GM23338 (cell line): ENCODE data around the gene KRTAP2-2. TPM values are rescaled to one million over a fixed set of nuclear protein-coding genes. Genes with fewer than 3 reads are reported as not detected.

Experiments used
- ATAC-seq: fragments of 200-7000 bp; cut with Tn5 transposase; 3 replicates; pipeline ENCODE4 v1.9.1; 2020
- DNase-seq: peaks from one replicate; pipeline ENCODE4 v3.0.0-alpha.2; 2015; ENCODE audit warnings: low spot score
- H2AFZ ChIP-seq: fragments of 200-600 bp; sonication (generic); 2 replicates; pipeline ENCODE4 v1.8.0; 2016; ENCODE audit warnings: antibody characterized with exemption, mild to moderate bottlenecking, moderate library complexity
- H3F3A ChIP-seq: fragments of 200-600 bp; sonication (generic); replicated peaks from 2 replicates; pipeline ENCODE4 v1.8.0; 2017; ENCODE audit warnings: antibody characterized with exemption, mixed run types, low read depth
- H3K27ac ChIP-seq: fragments of 200-600 bp; sonication (generic); 2 replicates; pipeline ENCODE4 v1.6.1; 2016; ENCODE audit warnings: low read depth
- H3K27me3 ChIP-seq: fragments of 200-600 bp; sonication (generic); 2 replicates; pipeline ENCODE4 v1.8.0; 2016; ENCODE audit warnings: mild to moderate bottlenecking, mixed run types, moderate library complexity; ENCODE audit not compliant: insufficient read depth
- H3K36me3 ChIP-seq: fragments of 200-600 bp; sonication (generic); 2 replicates; pipeline ENCODE4 v1.8.0; 2016; ENCODE audit warnings: mild to moderate bottlenecking; ENCODE audit not compliant: insufficient read depth
- H3K4me1 ChIP-seq: fragments of 200-600 bp; sonication (generic); 2 replicates; pipeline ENCODE4 v1.8.0; 2016; ENCODE audit warnings: mild to moderate bottlenecking, moderate library complexity; ENCODE audit not compliant: insufficient read depth
- H3K4me2 ChIP-seq: fragments of 200-600 bp; sonication (generic); 2 replicates; pipeline ENCODE4 v1.7.1; 2017; ENCODE audit warnings: mixed run types
- H3K4me3 ChIP-seq: fragments of 200-600 bp; sonication (generic); 2 replicates; pipeline ENCODE4 v1.6.1; 2016; ENCODE audit warnings: mixed run types
- H3K79me2 ChIP-seq: fragments of 200-600 bp; sonication (generic); replicated peaks from 2 replicates; pipeline ENCODE4 v1.8.0; 2017; ENCODE audit warnings: mild to moderate bottlenecking; ENCODE audit not compliant: insufficient read depth
- H3K9me2 ChIP-seq: fragments of 200-600 bp; sonication (generic); 2 replicates; pipeline ENCODE4 v1.8.0; 2017; ENCODE audit not compliant: insufficient read depth
- H4K20me1 ChIP-seq: fragments of 200-600 bp; sonication (generic); replicated peaks from 2 replicates; pipeline ENCODE4 v1.8.0; 2017; ENCODE audit warnings: mild to moderate bottlenecking; ENCODE audit not compliant: insufficient read depth
- H3K27ac Mint-ChIP-seq: 2 replicates; pipeline ENCODE4 v1.8.0; 2020; ENCODE audit warnings: inconsistent platforms, mild to moderate bottlenecking, moderate library complexity, mixed read lengths
- H3K27me3 Mint-ChIP-seq: 3 replicates; pipeline ENCODE4 v1.8.0; 2022; ENCODE audit warnings: low read depth, mild to moderate bottlenecking, moderate library complexity, mixed read lengths, inconsistent platforms; ENCODE audit not compliant: insufficient read depth, poor library complexity
- H3K36me3 Mint-ChIP-seq: 3 replicates; pipeline ENCODE4 v1.8.0; 2021; ENCODE audit warnings: low read depth, mild to moderate bottlenecking, inconsistent platforms, moderate library complexity, mixed read lengths
- H3K4me1 Mint-ChIP-seq: 3 replicates; pipeline ENCODE4 v1.8.0; 2020; ENCODE audit warnings: mild to moderate bottlenecking, inconsistent platforms, mixed read lengths
- H3K4me3 Mint-ChIP-seq: 3 replicates; pipeline ENCODE4 v1.8.0; 2021; ENCODE audit warnings: moderate library complexity, mild to moderate bottlenecking, inconsistent platforms, mixed read lengths
- H3K9me3 Mint-ChIP-seq: 3 replicates; pipeline ENCODE4 v1.8.0; 2020; ENCODE audit warnings: moderate library complexity, mild to moderate bottlenecking, inconsistent platforms, mixed read lengths
- CREB1 ChIP-seq: fragments of 250-450 bp; sonication (Bioruptor Pico); IDR thresholded peaks from 2 replicates; pipeline ENCODE4 v1.5.0; 2020; ENCODE audit warnings: low read depth, mild to moderate bottlenecking, moderate library complexity
- EZH2 ChIP-seq: fragments of 200-600 bp; sonication (generic); IDR thresholded peaks from one replicate; pipeline ENCODE4 v1.8.0; 2017; ENCODE audit warnings: antibody characterized with exemption, mild to moderate bottlenecking, low read depth; ENCODE audit not compliant: unreplicated experiment
- JUNB ChIP-seq: IDR thresholded peaks from one replicate; pipeline ENCODE4 v1.6.1; 2016; ENCODE audit warnings: antibody characterized with exemption; ENCODE audit not compliant: unreplicated experiment
- NANOG ChIP-seq: IDR thresholded peaks from 2 replicates; pipeline ENCODE4 v1.6.1; 2016; ENCODE audit warnings: antibody characterized with exemption, borderline replicate concordance
- POLR2AphosphoS5 ChIP-seq: IDR thresholded peaks from 2 replicates; pipeline ENCODE4 v1.6.1; 2016; ENCODE audit warnings: antibody characterized with exemption, low read depth
- STAT1 ChIP-seq: IDR thresholded peaks from one replicate; pipeline ENCODE4 v1.6.1; 2016; ENCODE audit warnings: antibody characterized with exemption; ENCODE audit not compliant: unreplicated experiment
- ZNF114 ChIP-seq: fragments of 250-450 bp; sonication (Bioruptor Pico); IDR thresholded peaks from 2 replicates; pipeline ENCODE4 v1.5.0; 2020; ENCODE audit warnings: mild to moderate bottlenecking, moderate library complexity
- ZNF331 ChIP-seq: fragments of 250-450 bp; sonication (Bioruptor Pico); IDR thresholded peaks from 2 replicates; pipeline ENCODE4 v1.5.0; 2020; ENCODE audit warnings: low read depth, mild to moderate bottlenecking, moderate library complexity
- polyA plus RNA-seq: library from polyadenylated mRNA; unstranded; fragments of >200 nt; fragmentation: Nextera tagmentation; extraction: Ambion mirVana; gene quantifications from 2 replicates; pipeline ENCODE4 v1.2.1, GENCODE V29; 2016
- total RNA-seq: library from RNA; depleted of rRNA; stranded (reverse); fragments of >200 nt; shearing (Covaris generic); gene quantifications from 2 replicates; pipeline ENCODE4 v1.2.3, GENCODE V29; 2014
- TF ChIP-seq, protein P1 (sequence below): fragments of 250-450 bp; sonication (Bioruptor Pico); IDR thresholded peaks from 2 replicates; pipeline ENCODE4 v1.5.0; 2020; ENCODE audit warnings: mild to moderate bottlenecking, moderate library complexity
- TF ChIP-seq, protein P2 (sequence below): IDR thresholded peaks from one replicate; pipeline ENCODE4 v1.6.1; 2018; ENCODE audit warnings: antibody characterized with exemption; ENCODE audit not compliant: unreplicated experiment
- TF ChIP-seq, protein P3 (sequence below): IDR thresholded peaks from 2 replicates; pipeline ENCODE4 v1.6.1; 2016; ENCODE audit warnings: antibody characterized with exemption

Gene KRTAP2-2
- total and polyA plus RNA-seq, 2 experiments from 2014 or later = not detected

DNA sequence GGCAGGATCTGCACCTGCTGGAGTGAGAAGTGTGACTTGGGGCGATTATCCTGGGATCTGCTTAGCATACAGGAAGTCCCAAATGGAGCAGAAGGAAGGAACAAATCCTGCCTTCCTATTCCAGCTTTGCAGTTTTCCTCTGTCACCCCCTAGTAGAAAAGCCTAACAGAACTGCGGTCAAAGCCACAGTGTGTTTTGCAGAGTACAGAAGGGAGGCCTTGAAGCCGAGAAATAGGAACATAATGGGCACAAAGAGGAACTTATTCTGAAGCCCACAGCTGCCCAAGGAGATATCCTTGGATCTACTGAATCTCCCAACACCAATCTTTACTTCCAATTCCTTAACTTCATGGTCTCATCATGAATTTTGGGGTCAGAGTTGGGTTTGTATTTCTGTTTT is 36.5 kb downstream of the KRTAP2-2 start:
- Mint-ChIP-seq H3K27me3 (no peaks in the 10 kb centered on the region), H3K9me3 (no peaks in the 10 kb centered on the region), H3K4me3 (no peak overlapping the region), H3K36me3 (no peaks in the 10 kb centered on the region), H3K27ac (peak overlapping the region; percentile 32; the same call in 1 of the 2 replicates), H3K4me1 (no peaks in the 10 kb centered on the region)
- Histone ChIP-seq H3K4me3 (no peak overlapping the region), H3K27me3 (no peaks in the 10 kb centered on the region), H3K79me2 (no peaks in the 10 kb centered on the region), H4K20me1 (no peaks in the 10 kb centered on the region), H3K9me2 (no peaks in the 10 kb centered on the region), H3K4me2 (no peak overlapping the region), H3F3A (no peaks in the 10 kb centered on the region), H3K36me3 (no peaks in the 10 kb centered on the region), H3K4me1 (no peaks in the 10 kb centered on the region), H3K27ac (no peak overlapping the region), H2AFZ (peak overlapping the region; percentile 52; the same call in 1 of the 2 replicates)
- DNase-seq (no peak), ATAC-seq (no peak)
- TF ChIP-seq ZNF114 (CRISPR knock-in tag) = no peak
- TF ChIP-seq ZNF331 (CRISPR knock-in tag) = no peak
- TF ChIP-seq, protein P1, sequence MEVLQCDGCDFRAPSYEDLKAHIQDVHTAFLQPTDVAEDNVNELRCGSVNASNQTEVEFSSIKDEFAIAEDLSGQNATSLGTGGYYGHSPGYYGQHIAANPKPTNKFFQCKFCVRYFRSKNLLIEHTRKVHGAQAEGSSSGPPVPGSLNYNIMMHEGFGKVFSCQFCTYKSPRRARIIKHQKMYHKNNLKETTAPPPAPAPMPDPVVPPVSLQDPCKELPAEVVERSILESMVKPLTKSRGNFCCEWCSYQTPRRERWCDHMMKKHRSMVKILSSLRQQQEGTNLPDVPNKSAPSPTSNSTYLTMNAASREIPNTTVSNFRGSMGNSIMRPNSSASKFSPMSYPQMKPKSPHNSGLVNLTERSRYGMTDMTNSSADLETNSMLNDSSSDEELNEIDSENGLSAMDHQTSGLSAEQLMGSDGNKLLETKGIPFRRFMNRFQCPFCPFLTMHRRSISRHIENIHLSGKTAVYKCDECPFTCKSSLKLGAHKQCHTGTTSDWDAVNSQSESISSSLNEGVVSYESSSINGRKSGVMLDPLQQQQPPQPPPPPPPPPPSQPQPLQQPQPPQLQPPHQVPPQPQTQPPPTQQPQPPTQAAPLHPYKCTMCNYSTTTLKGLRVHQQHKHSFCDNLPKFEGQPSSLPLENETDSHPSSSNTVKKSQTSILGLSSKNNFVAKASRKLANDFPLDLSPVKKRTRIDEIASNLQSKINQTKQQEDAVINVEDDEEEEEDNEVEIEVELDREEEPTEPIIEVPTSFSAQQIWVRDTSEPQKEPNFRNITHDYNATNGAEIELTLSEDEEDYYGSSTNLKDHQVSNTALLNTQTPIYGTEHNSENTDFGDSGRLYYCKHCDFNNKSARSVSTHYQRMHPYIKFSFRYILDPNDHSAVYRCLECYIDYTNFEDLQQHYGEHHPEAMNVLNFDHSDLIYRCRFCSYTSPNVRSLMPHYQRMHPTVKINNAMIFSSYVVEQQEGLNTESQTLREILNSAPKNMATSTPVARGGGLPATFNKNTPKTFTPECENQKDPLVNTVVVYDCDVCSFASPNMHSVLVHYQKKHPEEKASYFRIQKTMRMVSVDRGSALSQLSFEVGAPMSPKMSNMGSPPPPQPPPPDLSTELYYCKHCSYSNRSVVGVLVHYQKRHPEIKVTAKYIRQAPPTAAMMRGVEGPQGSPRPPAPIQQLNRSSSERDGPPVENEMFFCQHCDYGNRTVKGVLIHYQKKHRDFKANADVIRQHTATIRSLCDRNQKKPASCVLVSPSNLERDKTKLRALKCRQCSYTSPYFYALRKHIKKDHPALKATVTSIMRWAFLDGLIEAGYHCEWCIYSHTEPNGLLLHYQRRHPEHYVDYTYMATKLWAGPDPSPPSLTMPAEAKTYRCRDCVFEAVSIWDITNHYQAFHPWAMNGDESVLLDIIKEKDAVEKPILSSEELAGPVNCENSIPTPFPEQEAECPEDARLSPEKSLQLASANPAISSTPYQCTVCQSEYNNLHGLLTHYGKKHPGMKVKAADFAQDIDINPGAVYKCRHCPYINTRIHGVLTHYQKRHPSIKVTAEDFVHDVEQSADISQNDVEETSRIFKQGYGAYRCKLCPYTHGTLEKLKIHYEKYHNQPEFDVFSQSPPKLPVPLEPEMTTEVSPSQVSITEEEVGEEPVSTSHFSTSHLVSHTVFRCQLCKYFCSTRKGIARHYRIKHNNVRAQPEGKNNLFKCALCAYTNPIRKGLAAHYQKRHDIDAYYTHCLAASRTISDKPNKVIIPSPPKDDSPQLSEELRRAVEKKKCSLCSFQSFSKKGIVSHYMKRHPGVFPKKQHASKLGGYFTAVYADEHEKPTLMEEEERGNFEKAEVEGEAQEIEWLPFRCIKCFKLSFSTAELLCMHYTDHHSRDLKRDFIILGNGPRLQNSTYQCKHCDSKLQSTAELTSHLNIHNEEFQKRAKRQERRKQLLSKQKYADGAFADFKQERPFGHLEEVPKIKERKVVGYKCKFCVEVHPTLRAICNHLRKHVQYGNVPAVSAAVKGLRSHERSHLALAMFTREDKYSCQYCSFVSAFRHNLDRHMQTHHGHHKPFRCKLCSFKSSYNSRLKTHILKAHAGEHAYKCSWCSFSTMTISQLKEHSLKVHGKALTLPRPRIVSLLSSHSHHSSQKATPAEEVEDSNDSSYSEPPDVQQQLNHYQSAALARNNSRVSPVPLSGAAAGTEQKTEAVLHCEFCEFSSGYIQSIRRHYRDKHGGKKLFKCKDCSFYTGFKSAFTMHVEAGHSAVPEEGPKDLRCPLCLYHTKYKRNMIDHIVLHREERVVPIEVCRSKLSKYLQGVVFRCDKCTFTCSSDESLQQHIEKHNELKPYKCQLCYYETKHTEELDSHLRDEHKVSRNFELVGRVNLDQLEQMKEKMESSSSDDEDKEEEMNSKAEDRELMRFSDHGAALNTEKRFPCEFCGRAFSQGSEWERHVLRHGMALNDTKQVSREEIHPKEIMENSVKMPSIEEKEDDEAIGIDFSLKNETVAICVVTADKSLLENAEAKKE (CRISPR knock-in tag) = no peak

DNA sequence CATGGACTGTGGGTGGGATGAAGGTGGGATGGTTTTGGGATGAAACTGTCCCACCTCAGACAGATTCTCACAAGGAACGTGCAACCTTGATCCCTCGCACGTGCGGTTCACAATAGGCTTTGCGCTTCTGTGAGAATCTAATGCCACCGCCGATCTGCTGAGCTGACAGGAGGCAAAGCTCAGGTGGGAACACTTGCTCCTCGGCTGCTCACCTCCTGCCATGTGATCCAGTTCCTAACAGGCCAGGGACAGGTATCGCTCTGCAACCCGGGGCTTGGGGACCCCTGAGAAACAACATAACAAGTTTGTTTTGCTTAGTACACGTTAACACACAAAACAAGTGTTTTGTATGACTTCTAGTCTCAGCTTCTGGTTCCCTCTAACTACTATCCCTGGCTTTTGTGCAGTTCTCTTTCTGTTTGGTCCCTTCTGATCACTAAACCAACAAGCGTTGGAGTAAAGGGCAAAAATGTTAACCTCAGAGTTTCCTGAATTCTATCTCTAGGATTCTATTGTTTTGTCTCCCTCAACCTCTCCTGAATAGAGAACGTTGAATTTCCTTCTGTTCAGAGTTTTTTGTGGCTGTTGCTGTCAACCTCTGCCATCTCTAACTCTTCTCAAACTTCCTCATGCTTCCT is 38.3 kb downstream of the KRTAP2-2 start:
- H3K79me2 ChIP-seq = no peaks in the 10 kb centered on the region
- H4K20me1 ChIP-seq = no peaks in the 10 kb centered on the region
- ATAC-seq = no peak
- H3K4me3 ChIP-seq = no peak overlapping the region
- H3K27ac ChIP-seq = no peak overlapping the region
- no peaks in the 10 kb centered on the region for H3K27me3 ChIP-seq
- H3K36me3 ChIP-seq = no peaks in the 10 kb centered on the region
- Mint-ChIP-seq H3K9me3 (no peaks in the 10 kb centered on the region), H3K27me3 (no peaks in the 10 kb centered on the region), H3K4me3 (no peak overlapping the region), H3K36me3 (no peaks in the 10 kb centered on the region), H3K27ac (no peak overlapping the region), H3K4me1 (no peaks in the 10 kb centered on the region)
- H3F3A ChIP-seq = no peaks in the 10 kb centered on the region
- H2AFZ ChIP-seq = peak overlapping the region; percentile 59; the same call in 1 of the 2 replicates
- no peak overlapping the region for H3K4me2 ChIP-seq
- DNase-seq = no peak
- H3K9me2 ChIP-seq = no peaks in the 10 kb centered on the region
- H3K4me1 ChIP-seq = no peaks in the 10 kb centered on the region
- no peak for TF ChIP-seq ZNF114 (CRISPR knock-in tag)
- TF ChIP-seq ZNF331 (CRISPR knock-in tag) = no peak
- TF ChIP-seq, protein P2, sequence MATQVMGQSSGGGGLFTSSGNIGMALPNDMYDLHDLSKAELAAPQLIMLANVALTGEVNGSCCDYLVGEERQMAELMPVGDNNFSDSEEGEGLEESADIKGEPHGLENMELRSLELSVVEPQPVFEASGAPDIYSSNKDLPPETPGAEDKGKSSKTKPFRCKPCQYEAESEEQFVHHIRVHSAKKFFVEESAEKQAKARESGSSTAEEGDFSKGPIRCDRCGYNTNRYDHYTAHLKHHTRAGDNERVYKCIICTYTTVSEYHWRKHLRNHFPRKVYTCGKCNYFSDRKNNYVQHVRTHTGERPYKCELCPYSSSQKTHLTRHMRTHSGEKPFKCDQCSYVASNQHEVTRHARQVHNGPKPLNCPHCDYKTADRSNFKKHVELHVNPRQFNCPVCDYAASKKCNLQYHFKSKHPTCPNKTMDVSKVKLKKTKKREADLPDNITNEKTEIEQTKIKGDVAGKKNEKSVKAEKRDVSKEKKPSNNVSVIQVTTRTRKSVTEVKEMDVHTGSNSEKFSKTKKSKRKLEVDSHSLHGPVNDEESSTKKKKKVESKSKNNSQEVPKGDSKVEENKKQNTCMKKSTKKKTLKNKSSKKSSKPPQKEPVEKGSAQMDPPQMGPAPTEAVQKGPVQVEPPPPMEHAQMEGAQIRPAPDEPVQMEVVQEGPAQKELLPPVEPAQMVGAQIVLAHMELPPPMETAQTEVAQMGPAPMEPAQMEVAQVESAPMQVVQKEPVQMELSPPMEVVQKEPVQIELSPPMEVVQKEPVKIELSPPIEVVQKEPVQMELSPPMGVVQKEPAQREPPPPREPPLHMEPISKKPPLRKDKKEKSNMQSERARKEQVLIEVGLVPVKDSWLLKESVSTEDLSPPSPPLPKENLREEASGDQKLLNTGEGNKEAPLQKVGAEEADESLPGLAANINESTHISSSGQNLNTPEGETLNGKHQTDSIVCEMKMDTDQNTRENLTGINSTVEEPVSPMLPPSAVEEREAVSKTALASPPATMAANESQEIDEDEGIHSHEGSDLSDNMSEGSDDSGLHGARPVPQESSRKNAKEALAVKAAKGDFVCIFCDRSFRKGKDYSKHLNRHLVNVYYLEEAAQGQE = no peak
- TF ChIP-seq NANOG = no peak
- TF ChIP-seq CREB1 (CRISPR knock-in tag) = no peak
- TF ChIP-seq, protein P3, sequence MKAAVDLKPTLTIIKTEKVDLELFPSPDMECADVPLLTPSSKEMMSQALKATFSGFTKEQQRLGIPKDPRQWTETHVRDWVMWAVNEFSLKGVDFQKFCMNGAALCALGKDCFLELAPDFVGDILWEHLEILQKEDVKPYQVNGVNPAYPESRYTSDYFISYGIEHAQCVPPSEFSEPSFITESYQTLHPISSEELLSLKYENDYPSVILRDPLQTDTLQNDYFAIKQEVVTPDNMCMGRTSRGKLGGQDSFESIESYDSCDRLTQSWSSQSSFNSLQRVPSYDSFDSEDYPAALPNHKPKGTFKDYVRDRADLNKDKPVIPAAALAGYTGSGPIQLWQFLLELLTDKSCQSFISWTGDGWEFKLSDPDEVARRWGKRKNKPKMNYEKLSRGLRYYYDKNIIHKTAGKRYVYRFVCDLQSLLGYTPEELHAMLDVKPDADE = no peak
- TF ChIP-seq EZH2 = no peak
- TF ChIP-seq STAT1 = no peak
- no peak for TF ChIP-seq JUNB
- no peak for TF ChIP-seq POLR2AphosphoS5
